GM18907 (cell line): ENCODE results near the gene NUDT19.
"Not testable (repeated sequence)": the region's sequence is repeated elsewhere in the genome, so short reads cannot be mapped to it uniquely, and the experiment has no call there.

Experiments
- ATAC-seq: cut with Tn5 transposase; IDR thresholded peaks from one replicate; pipeline ENCODE4 v1.9.1; 2021; ENCODE audit warnings: mild to moderate bottlenecking, moderate library complexity; ENCODE audit not compliant: unreplicated experiment

NUDT19 gene

GRCh38 chr19:32704006-32704405 lies 12.4 kb downstream of the NUDT19 start:
- ATAC-seq: not testable (repeated sequence)

DNA sequence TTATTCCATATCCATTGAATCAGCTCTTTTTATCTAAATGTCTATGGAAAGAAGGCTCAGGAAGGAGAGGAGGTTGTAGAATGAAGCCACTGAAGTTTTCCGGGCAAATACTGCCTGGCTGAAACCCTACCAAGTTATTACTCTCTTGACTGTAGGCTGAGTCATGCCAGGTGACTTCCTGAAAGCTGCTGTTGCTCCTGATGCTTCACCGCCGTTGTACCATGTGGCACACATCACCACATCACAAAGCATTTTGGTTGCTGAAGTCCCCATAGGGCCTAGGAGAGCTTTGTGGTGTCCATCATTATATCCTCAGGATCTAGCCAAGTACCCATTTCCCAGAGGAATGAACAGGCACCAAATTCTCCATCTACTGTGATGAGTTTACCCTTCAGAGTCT lies 16.8 kb downstream of the NUDT19 start:
- ATAC-seq: no peak

GRCh38 chr19:32709032-32709431 lies 17.4 kb downstream of the NUDT19 start:
- ATAC-seq: no peak

GRCh38 chr19:32711747-32712146 lies 20.1 kb downstream of the NUDT19 start:
- no peak for ATAC-seq

DNA sequence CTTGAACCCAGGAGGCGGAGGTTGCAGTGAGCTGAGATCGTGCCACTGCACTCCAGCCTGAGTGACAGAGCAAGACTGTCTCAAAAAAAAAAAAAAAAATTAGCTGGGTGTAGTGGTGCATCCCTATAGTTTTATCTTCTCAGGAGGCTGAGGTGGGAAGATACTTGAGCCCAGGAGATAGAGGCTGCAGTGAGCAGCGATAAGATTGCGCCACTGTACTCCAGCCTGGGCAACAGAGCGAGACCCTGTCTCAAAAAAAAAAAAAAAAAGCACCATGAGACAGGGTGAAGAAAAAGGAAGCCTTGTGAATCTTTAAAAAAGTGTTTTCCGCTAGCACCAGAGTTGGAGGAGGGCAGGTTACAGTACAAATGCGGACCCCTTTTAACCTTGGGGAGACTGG lies 24.6 kb downstream of the NUDT19 start:
- ATAC-seq: not testable (repeated sequence)

DNA sequence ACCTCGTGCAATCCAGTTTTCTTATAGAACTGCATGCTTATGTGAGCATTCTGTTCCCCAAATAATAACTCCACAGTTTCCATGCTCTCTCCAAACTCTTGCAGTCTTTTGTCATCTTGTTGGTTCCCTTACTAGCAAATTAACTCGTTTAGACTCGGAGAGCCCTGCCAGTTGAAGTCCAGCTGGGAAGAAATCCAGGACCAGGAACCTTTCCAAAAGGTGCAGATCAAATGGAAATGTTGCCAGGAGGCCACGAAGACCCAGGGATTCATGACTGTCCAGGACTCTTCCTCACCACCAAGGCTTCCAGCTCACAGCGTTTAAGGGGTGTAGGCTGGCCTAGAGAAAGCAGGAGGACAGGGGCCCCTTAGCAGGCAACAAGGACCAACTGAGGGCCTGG lies 25.9 kb downstream of the NUDT19 start:
- ATAC-seq: no peak

DNA sequence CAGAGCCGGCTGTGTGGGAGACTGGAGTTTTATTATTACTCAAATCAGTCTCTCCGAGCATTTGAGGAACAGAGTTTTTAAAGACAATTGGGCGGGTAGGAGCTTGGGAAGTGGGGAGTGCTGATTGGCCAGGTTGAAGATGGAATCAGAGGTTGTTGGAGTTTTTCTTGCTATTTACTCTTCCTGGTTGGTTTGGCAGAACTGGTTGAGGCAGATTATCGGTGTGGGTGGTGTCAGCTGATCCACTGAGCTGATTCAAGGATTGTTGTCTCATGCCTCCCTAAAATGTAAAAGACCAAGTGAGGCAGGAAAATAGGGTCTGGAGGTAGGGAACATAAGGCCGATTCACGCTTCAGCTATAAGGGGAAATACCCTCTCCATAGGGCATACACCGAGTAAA lies 26.7 kb downstream of the NUDT19 start:
- no peak for ATAC-seq

- no peak for ATAC-seq
Measured at GRCh38 chr19:32719611-32720059, 28.0 kb downstream of the NUDT19 start, which contains the start of gene TDRD12. TDRD12 (plus strand) TSS chr19:32719767; CDS start chr19:32720073, 306 bp downstream.

DNA sequence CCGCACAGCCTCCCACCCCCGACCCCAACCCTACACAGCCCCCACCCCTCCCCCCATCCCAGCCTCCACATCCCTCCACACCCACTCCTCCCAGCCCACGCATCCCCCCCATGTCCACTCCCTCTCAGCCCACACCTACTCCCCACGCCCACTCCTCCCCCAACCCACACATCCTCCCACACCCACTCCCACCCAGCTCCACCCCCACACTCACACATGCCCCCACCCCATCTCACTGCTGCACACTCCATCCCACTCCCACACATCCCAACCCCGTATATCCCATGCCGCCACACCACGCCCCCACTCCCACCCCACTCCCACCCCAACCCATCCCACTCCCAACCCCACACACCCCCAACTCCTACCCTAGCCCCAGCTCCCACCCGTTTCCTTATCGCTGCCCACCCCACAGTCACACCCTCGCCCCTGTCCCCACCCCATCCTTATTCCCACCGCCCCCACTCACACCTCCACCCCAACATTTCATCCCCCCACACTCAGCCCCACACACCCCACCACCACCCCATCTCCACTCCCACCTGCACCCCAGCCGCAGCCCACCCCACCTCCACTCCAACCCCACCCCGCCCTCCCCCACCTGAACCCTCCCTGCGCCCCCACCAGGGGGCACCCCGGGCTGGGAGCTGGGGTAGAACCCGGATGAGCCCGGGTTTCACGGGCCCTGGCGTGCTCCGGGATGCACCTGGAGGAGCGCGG lies 28.8 kb downstream of the NUDT19 start:
- ATAC-seq: no peak

DNA sequence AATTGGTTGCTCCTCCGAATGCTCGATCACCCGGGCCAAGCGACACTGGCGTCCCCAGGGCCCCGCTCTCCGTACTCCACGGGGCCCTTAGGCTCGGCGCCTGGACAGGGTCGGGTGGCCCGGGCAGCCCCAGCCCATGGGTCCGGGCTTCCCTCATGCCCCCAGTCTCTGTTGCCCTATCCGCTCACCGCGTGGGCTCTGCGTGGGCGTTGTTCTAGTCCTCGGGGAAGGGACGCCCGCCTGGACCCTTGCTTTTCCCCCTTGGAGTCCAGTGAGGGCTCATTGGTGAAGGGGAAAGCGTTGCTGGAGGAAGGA lies 29.3 kb downstream of the NUDT19 start:
- no peak for ATAC-seq

- ATAC-seq: no peak
Measured at GRCh38 chr19:32735936-32736335, 44.3 kb downstream of the NUDT19 start.

- ATAC-seq: no peak
Measured at GRCh38 chr19:32743021-32743420, 51.4 kb downstream of the NUDT19 start.

- ATAC-seq: no peak
Measured at GRCh38 chr19:32743447-32743846, 51.8 kb downstream of the NUDT19 start.

DNA sequence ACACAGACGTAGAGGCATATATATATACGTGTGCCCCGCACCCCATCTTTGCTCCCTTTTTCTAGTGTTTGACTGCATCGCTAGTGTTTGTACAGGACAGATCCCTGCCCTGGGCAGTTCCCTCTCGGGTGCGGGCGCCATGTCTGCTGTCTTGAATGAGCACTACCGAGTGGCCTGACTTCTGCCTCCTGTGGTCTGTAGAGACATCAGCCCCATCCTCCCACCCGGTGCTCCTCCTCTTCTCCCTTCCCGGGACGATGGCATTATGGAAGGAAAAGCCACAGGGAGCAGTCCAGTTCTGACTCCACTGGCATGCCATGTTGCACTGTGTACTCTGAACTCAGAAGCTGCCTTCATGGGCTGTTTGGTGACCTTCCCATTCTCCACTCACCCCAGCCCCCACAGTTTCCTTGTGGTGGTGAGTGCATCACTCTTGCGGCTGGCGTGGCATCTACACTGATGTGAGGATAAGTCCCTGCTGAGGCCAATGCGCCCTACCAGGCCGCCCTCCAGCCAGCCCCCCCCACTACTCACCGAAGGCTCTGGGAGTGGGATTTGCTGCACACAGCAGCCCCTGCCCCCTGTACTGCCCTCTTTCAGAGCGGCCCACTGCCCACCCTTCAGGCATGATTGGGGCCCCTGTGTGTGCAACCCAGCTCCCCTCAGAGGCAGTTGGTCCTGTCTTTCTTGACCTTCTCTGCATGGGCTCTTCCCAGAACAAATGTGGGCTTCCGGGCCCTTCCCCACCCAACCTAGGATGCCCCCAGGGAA lies 53.1 kb downstream of the NUDT19 start:
- ATAC-seq: no peak

- ATAC-seq: not testable (repeated sequence)
Measured at GRCh38 chr19:32745594-32746251, 54.1 kb downstream of the NUDT19 start.

- ATAC-seq: peak; percentile 45
Measured at GRCh38 chr19:32746631-32747196, 55.1 kb downstream of the NUDT19 start.

GRCh38 chr19:32748497-32748896 lies 56.9 kb downstream of the NUDT19 start:
- ATAC-seq: no peak

DNA sequence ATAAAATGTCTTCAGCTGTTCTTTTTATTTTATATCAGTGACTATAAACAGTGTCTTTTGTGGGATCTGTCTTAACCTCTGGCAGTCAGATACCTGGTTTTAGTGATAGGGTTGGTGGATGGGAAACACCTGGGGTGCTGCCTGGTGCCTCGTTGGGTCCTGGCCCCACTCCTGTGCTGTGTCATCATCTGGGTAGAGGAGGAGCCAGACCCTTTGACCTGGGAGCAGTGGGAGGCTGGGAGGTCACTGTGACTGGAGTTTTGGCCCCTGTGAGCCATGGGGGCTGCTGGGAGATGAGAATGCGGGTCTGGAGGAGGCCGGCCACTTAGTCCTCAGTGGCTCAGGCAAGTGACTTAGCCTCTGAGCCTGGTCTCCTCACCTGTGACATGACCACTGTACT lies 57.3 kb downstream of the NUDT19 start:
- ATAC-seq: no peak

GRCh38 chr19:32749361-32749760 lies 57.7 kb downstream of the NUDT19 start:
- no peak for ATAC-seq

DNA sequence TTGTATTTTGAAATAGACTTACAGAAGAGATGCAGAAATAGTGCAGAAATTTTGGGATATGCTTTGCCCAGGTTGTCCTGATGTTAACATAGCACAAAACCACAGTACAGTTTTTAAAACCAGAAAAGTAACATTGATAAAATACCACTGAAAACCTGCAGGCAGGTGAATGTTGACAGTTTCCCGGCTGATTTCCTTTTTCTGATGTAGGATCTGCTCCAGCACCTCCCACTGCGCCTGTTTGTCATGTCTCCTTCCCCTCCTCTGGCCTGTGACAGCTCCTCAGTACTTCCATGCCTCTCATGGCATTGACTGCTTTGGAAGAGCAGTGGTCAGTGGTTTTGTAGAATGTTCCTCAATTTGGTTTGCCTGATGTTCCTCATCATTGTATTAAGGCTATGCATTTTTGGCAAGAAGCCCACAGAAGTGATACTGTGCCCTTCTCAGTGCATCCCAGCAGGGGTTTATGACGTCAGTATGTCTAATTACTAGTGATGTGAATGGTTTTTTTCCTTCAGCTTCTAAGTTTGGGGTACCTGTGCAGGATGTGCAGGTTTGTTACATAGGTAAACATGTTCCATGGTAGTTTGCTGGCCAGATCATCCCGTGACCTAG lies 58.9 kb downstream of the NUDT19 start:
- ATAC-seq: no peak

DNA sequence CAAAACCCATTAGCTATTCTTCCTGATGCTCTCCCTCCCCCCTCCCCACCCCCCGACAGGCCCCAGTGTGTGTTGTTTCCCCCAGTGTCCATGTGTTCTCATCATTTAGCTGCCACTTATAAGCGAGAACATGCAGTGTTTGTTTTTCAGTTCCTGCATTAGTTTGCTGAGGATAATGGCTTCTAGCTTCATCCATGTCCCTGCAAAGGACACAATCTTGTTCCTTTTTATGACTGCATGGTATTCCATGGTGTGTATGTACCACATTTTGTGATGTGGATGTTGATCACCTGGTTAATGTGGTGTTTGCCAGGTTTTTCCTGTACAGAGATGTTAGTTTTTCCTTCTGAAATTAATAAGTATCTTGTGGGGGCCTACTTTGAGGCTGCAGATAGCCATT lies 59.4 kb downstream of the NUDT19 start:
- ATAC-seq: no peak
